ENCODE results near the gene TF.
"Not testable (repeated sequence)": the region's sequence is repeated elsewhere in the genome, so short reads cannot be mapped to it uniquely, and the experiment has no call there.

TF gene

GRCh38 chr3:133745981-133746711 is at the start of gene TF:
Gene TF, plus strand, starts transcription at chr3:133746393. Its CDS starts 48 bp downstream, at chr3:133746441.
- DNase-seq (ENCODE audit: low read depth in 2 of 2), result no peak

DNA sequence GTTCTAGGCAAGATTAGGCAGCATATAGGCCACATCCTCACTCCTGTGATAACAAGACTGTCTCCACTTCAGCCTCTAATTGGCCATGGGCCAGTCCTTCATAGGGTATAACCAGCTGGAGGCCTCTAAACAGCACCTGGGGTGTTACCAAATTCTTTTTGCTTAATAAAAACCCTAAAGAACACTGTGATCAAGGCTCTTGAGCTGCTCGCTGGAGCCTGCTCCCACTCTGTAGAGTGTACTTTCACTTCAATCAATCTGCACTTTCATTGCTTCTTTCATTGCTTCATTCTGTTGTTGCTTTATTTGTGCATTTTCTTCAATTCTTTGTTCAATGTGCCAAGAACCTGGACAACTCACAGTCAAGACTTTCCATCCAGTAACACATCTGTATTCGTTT is 48.2 kb upstream of the TF start:
- DNase-seq (ENCODE audit: low read depth in 2 of 2), result no peak

DNA sequence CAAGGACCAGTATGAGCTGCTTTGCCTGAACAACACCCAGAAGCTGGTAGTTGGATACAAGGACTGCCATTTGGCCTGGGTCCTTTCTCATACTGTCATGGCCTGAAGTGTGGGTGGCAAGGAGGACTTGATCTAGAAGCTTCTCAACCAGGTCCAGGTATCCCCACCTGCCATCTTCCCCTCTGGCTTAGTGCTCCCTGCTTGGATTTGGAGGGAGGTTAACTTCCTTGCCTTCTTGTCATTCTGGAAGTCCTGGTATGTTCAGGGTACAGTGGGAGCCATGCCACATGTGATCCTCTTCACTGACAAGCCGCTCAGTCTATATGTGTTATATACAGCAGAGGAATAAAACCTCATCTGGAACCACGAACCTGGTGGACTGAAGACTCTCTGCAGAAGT is 46.7 kb upstream of the TF start:
- no peak for DNase-seq (ENCODE audit: low read depth in 2 of 2)

DNA sequence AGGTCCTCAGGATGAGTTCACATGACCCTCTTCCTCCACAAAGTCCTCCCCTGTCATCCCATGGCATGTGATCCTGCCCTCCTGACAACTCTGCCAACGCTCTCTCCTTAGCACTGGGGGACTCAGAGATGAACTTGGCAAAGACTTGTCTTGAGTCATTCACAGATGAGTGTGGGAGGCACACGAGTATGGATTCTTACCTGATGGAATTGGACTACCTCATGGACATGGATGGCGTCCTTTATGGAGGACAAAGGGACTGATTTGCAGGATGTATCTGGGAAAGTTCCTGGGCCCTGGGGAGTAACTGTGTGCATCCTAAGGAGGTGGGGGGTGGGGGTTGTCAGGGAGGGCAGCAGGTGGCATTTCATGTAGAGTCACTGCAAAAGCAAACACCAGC is 46.3 kb upstream of the TF start:
- no peak for DNase-seq (ENCODE audit: low read depth in 2 of 2)

- DNase-seq (ENCODE audit: low read depth in 2 of 2), result no peak
These were observed 45.8 kb upstream of the TF start for GRCh38 chr3:133700351-133700750.

- DNase-seq (ENCODE audit: low read depth in 2 of 2), result no peak
These were observed 44.5 kb upstream of the TF start for GRCh38 chr3:133701435-133702358.

DNA sequence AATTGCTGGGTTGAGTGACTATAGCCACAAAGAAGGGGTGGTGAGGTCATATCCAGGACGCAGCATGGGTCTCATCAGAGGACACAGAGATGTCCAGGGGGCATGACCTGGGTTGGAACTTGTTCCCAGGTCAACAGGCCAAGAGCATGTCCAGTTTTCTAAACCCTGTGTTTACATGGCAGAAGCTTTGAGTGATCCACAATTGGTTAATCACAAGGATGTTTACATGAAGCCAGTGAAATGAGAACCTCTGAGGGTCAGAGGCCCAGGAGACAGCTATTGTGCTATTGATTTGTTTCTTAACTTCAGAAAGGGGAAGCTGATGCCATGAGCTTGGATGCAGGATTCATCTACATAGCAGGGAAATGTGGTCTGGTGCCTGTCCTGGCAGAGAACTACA is 42.3 kb upstream of the TF start:
- no peak for DNase-seq (ENCODE audit: low read depth in 2 of 2)

DNA sequence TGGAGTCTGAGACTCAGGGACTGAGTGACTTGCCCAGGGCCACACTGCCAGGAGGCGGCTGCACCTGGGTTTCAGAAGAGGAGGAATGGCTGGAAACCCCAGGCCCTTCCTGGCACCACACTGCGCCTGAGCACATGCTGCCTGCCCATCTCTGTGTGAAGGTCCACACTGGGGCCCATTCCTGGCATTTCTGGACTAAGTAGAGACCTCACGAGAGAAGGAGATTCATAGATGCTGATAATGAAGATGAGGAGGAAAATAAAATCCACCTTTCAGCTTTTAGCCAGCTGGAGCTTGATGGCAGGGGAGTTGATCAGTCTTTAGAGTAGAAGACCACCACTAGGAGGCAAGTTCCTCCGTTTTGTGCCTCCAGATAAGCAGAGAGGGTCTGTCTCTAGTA is 40.2 kb upstream of the TF start:
- no peak for DNase-seq (ENCODE audit: low read depth in 2 of 2)

DNA sequence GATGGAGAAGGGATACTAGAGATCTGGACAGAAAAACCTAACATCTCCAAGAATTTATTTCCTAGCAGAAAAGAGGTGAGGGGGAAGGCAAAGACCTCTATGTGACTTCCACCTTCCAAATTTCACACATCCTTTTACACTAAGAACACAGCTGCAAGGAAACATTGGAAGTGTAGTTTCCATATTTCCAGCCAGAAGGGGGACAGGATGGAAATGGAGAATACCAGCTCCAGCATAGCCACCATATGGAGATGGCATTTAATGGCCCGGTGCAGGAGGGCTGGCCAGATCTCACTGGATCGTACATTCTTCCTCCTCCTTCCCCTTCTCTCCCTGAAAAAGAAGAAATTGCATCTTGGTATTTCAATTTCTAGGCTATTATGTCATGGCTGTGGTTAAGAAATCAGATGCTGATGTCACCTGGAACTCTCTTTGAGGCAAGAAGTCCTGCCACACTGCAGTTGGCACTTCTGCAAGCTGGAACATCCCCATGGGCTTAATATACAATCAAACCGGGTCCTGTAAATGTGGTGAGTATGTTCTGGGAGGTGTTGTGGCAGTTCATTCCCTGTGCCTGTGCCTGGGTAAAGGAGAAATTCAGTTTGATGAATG is 36.9 kb upstream of the TF start:
- no peak for DNase-seq (ENCODE audit: low read depth in 2 of 2)

GRCh38 chr3:133711013-133711412 is 35.2 kb upstream of the TF start:
- DNase-seq (ENCODE audit: low read depth in 2 of 2), result no peak

- DNase-seq (ENCODE audit: low read depth in 2 of 2), result no peak
These were observed 34.2 kb upstream of the TF start for GRCh38 chr3:133712017-133712416.

DNA sequence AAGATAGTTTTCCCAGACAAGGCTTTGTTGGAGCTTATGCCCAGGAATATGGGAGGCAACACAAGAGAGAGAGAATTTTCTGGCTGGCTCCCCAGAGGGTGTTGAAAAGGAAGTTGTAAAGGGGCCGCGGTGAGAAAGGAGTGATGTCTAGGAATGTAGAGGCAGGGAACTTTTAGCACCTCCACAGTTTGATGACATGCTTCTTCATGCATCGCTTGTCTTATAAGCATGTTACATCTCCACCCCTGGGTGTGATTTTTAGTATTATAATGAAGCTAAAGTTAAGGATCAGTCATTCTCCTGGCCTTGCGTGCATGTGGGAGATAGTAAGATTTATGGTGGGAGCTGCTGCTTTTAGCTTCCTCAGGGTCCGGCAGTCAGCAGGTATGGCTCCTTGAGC is 32.8 kb upstream of the TF start:
- DNase-seq (ENCODE audit: low read depth in 2 of 2), result no peak

DNA sequence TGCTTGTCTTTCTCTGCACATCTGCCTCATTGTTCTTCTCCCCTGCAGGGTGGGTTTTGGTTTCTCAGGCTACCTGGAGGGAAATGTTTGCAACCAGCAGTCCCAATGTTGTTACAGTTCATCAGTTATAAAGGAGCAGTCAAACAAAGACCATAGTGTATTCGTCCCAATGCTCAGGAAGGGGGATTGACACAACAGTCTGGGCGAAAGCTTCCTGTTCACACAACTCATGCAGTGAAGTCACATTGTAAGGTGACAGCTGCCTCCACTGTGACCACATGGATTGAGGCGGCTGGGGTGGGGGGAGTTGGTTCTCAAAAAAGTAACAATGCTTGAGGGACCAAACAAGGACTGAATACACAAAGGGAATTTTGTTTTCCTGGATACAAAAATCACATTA is 28.8 kb upstream of the TF start:
- no peak for DNase-seq (ENCODE audit: low read depth in 2 of 2)

DNA sequence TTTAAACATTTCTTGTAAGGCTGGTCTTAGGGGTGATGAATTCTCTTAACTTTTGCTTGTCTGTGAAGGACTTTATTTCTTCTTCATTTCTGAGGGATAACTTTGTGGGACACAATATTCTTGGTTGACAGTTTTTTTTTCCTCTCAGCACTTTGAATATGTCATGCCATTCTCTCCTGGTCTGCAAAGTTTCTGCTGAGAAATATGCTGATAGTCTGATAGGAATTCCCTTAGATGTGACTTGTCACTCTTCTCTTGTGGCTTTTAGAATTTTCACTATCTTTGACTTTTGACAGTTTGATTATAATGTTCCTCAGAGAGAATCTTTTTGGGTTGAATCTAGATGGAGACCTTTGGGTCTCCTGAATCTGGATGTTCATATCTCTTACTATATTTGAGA is 23.3 kb upstream of the TF start:
- DNase-seq (ENCODE audit: low read depth in 2 of 2), result no peak

DNA sequence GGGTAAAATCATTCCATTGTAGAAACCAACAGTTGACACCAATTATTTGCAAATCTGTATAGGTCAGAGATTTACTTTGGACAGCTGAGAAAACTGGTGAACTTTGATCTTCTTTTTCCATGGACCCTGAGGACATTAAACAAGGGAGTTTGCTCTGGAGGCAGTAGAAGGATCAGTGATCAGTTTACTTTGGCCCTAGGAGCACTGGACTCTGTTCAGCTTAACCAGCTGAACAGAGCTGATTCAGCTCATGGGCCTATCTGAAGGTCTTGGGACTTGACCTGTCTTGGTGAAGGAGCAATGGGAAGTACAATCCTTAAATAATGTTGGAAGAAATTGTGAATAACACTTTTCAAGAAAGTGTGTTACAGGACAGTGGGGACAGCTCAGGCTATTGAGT is 15.2 kb upstream of the TF start:
- no peak for DNase-seq (ENCODE audit: low read depth in 2 of 2)

DNA sequence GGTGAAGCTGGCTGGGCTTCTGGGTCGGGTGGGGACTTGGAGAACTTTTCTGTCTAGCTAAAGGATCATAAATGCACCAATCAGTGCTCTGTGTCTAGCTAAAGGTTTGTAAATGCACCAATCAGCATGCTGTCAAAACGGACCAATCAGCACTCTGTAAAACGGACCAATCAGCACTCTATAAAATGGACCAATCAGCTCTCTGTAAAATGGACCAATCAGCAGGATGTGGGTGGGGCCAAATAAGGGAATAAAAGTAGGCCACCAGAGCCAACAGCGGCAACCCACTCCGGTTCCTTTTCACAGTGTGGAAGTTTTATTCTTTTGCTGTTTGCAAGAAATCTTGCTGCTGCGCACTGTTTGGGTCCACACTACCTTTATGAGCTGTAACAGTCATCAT is 14.0 kb upstream of the TF start:
- DNase-seq (ENCODE audit: low read depth in 2 of 2), result not testable (repeated sequence)

DNA sequence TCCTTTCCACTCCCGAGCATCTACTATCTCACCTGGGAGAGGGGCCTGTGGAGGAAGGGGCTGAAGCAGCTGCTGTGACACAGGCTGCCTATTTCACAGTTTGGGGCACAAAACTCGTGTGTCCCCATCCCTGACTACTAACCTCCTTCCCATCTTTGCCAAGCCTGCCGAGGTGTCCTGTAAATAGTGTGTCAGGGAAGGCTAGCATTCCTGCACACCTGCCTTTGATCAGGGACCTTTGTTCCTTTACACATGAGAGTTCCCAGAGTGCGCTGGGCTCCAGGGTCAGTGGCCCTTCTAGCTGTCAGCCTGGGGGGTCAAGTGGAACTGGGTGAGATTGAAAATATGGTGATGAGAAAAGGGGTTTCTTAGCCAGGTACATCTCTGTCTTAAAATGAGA is 13.0 kb upstream of the TF start:
- no peak for DNase-seq (ENCODE audit: low read depth in 2 of 2)

- DNase-seq (ENCODE audit: low read depth in 2 of 2), result no peak
These were observed 11.9 kb upstream of the TF start for GRCh38 chr3:133734305-133734704.

DNA sequence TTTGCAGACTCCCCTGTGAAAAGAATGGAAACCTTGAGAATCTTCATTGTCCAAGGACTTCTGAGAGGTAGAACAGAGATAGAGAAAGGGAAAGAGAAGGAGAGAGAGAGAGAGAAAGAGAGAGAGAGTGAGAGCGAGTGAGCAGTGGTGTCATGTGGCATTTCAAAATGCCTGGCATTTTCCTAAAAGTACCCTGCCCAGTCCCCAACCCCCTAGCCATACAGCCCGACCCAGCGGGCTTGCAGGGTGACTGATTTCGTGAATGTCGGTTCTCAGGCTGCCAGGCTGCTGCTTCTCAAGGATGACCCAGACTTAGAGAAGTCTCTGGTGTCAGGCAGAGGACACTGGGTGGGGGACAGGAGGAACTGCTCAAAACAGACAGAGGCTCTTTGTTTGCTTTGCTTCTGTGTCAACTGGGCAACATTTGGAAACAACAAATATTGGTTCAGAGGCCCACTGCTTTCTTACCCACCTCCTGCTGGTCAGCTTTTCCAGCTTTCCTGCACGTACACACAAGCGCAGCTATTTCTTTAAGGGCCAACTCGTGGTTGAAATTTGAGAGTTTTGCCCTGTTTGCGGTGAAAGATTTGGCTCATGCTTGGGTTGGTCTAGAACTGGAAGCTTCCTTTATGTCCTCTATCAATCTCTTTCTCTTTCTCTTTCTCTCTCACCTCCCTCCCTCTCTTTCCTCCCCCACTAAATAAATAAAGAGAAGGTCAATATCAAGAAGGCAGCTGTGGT is 3.7 kb upstream of the TF start:
- no peak for DNase-seq (ENCODE audit: low read depth in 2 of 2)

- no peak for DNase-seq (ENCODE audit: low read depth in 2 of 2)
These were observed 2.0 kb upstream of the TF start for GRCh38 chr3:133744241-133744640.

GRCh38 chr3:133745108-133745507 is 1.1 kb upstream of the TF start:
- DNase-seq (ENCODE audit: low read depth in 2 of 2), result no peak

DNA sequence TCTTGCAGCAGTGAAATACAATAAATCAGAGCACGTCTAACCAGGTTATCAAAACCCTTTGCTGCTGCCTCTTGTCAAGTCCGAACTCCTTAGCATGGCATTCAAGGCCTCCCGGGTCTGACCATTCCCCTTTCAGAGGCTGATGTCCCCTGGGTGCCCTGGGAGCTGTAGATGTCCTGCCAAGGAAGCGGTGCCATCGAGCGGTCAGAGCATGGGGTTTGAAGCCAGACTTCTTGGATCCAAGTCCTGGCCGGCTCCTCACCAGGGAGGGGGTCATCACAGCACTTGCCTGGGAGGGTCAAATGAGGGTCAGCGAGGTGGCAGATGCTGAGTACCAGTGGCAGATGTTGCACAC is 496 bp downstream of the TF start:
- no peak for DNase-seq (ENCODE audit: low read depth in 2 of 2)
